Fibroblast of skin of back (primary cell): ENCODE measurements around the gene C6orf141.

Experiments
- DNase-seq: peaks from one replicate; pipeline ENCODE4 v3.0.0-alpha.2; 2013

The C6orf141 gene

DNA sequence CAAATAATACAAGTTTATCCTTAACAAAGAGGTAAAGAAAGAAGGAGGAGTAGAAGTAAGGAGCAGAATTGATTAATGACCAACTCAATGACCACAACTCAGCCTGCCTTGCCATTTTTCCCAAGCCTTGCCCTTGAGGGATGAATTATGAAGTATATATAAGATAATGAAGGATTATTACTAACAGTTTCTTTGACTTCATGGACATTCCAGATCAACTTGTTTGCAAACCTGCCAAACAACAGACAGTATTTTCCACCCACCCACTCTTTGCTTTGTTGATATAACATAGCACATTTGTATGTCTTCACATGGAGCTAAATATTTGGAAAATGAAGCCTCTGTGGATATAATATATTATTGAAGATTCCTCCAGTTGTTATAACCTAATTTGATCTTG, 9.9 kb upstream of the C6orf141 start:
- no peak for DNase-seq

DNA sequence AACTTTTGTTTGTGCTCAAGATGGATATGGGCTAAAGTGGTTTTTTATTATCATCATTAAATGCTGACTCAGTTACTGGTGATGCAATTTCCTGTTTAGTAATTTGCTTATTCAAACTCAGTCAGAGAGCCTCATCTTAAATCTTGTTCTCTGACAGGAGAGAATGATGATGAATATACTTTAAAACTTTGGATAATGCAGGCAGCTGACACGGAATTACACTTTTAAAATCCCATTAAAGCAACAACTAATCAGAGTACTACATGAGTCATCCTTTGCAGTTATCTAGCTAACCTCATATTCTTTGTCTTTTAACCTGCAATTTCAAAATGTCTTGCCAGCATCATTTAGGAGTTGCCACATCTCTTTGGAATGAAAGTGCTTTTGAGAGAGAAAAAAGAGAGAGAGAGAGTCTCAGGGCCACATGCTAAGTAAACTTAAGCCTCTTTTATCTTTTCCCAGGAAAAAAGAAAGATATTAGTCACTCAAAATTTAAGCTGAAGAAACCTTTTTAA, 9.2 kb upstream of the C6orf141 start:
- DNase-seq, result peak; percentile 28

DNA sequence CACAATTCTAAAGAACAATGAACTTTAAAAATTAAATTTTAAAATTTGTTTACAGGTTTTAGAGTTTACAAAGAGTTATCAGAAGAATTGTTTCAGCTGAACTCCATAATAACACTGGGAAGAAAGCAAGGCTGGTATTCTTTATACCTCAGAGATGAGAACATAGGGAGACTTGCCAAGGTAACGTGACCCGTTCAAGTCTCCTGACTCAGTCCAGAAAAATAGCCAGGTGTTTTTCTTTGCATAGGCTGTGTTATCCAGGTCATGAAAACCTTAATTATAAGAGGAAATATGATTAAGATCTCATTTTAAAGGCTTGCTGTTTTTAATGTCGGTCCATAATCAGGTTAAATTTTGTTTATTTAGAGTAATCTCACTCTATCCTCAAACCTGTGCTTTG, 8.5 kb upstream of the C6orf141 start:
- no peak for DNase-seq

DNA sequence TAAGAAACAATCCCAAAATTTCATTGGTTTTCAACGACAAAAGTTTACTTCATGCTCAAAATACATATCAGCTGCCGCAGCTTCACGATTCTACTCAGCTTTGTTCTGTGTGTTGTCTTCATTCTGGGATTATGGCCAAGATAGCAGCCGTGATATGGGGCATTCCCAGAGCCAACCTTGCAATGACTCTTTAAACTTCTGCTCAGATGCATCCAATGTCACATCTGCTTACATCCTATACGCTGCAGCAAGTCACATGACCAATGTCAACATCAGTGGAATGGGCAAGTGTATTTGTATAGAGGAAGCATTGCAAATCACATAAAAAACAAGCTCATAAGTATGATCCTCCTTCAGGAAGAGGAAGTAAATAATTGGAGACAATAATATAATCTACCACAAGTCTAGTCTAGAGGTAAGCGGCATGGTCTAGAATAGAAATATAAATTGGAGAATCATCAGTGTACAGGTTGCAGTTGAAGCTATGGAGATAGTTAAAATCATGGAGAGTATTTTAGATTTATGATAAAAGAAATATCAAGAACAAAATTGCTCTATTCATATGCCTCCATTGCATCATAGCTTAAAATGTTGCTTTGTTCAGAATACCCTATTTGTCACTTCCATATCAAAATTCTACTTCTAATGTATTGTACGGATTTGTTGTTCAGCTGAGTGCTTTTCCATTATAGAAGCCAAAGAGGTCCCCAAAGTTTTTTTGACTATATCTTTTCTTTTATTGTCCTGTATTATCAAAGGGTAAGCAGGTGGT, 7.2 kb upstream of the C6orf141 start:
- DNase-seq, result no peak

DNA sequence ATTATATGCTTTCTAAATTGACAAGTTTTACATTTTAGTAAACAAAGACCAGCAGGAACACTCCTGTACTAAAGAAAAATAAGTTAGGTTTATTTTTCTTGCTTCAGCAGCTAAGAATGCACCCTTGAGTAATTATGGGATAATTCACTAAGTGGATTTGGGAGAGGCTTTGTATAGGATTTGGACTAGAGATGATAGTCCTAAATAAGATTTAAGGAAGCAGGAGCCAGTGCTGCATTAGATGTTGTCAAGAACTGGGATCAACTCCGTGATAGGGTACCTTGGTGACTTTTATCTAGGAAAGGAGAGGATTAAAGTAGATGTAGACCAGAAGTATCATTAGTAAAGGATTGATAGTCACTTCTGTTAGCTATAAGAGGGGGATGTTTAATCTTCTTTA, 4.1 kb upstream of the C6orf141 start:
- DNase-seq, result no peak

DNA sequence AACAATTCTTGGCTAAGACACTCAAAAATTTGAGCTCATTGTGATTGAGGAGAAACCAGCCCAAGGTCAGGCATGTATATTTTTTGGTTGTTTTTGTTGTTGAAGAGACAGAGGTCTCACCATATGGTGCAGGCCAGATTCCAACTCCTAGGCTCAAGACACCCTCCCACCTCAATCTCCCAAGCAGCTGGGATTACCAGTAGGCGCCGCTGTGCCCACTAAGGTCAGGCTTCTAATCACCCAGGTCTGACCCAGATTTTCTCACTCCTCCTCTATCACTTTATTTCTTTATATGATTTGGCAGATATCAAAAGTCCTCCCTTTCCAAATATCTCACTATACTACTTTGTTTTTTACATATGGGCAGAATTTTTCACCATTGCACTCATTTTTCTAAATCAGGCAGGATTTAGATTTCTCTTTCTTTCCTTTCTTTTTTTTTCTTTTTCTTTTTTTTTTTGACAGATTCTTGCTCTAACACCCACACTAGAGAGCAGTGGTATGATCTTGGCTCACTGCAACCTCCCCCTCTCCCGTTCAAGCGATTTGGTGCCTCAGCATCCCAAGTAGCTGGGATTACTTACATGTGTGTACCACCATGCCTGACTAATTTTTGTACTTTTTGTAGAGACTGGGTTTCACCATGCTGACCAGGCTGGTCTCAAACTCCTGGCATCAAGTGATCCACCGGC, 1.7 kb upstream of the C6orf141 start:
- no peak for DNase-seq

DNA sequence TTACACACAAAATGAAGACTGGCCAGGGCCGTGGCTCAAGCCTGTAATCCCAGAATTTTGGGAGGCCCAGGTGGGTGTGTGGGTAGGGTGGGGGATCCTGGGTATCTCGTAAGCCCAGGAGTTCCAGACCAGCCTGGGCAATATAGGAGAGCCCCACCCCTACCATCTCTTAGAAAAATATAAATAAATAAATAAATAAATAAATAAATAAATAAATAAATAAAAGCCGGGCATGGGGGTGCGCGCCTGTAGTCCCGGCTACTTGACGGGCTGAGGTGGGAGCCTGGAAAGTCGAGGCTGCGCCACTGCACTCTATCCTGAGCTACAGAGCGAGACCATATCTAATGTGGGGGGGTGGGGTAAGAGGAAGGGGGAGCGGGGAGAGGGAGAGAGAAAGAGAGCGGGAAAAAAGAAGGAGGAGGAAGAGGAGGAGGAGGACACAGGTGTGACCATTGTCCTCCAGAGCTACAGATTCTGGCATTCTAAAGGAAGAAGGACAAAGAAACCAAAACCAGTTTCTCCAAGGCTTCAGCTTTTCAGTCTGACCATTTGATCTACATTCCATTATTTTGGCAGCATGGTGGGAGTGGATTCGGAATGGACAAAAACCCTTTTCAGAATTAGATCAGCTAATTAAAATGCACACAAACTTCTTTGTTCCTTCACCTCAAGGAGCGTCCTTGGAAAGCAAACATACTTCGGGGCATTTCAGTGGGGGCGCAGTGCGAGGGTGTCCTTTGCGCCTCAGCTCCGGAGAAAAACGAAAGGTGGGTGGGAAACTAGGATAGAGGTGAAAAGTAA, 577 bp upstream of the C6orf141 start:
- no peak for DNase-seq

DNA sequence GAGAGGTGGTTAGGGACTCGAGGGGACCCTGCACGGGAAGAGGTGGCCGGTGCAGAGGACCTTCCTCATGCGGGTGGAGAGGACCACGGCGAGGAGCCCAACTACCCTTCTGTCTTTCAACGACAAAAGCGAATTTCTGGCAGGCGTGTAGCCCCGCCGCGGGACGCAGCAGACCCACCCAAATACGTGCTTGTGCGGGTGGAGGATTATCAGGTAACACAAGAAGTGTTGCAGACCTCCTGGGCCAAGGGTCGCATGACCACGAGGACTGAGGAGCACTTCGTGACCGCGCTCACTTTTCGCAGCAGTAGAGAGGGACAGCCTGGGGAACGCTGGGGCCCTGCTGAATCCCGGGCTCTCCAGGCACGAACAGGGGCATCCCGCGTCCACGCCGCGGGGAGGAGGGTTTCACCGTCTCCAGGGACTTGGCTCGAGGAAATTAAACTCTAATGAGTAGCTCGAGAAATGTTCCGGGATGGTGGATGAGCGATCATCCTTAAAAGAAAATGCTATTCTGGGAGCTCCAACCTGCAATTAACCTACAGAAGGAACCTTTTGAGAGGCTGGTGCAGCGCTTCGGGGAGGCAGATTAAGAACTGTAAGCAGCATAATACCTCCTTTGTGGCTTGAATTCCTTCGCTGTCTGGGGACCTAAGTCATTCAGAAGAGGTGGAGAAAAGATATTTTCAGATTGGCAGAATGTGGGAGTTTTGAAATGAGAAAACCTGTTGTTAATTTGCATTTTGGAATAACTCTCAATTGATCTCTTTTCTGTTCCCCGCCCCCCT, 804 bp downstream of the C6orf141 start:
- peak; percentile 3 for DNase-seq

DNA sequence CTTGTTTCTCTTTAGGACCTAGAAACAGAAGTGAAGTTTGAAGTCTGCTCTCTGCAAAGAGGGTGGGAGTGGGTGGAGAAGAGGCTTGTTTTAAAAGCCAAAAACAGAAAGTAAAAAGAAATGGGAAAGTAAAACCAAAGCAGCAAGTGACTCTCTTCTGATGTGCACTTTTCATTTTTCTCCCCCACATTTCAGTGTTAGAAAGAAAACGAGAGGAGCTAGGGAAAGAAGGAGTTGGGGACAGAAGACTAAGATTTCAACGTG, 1.3 kb downstream of the C6orf141 start:
- no peak for DNase-seq

DNA sequence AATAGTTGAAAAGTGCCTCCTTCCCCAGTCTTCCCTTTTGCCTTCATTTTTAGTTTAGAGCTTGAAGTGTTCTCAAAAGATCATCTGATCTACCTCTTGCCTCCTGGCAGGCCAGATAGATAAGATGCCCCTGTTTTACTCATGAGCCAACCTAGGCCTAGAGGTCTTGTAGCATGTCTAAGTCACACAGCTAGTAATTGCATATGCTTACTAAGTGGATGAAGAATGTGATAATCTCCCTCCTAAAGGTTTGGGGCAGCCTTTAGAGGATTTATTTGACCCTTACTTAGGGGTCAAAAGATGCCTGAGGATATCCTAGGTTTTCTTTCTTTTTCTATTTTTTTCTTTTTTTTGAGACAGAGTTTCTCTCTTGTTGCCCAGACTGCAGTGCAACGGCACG, 2.1 kb downstream of the C6orf141 start:
- no peak for DNase-seq

DNA sequence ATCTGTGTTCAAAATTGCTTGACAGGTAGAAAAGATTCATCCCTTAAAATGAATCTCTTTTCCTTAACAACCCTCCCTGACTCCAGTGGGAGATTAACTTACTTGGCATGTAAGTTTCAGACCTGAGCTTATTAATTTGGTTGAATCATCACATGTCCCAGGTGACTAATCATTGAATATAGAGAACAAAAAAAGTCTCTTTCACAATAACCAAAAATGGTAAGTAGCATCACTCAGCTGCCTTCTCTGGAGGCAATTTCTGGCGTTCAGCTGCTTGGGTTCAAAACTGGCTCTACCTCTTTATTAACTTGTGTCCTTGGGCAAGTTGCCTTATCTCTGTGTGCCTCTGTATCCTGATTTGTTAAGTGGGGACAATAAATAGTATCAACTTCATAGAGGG, 2.9 kb downstream of the C6orf141 start:
- no peak for DNase-seq

DNA sequence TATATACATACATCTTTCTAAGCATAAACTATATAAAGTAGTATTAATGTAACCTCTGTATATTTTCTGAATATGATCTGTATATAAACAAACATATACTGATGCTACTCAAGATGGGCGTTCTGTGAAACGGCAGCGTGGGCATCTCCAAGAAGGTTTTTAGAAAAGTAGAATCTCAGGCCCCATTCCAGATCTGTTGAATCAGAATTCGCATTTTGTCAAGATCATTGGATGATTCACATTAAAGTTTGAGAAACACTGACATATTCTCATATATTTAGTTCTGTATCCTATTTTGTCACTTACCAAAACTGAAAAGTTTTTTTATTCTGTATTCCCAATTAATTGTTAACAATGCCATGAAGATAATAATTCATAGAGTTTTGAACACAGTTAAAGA, 5.5 kb downstream of the C6orf141 start:
- DNase-seq, result no peak

DNA sequence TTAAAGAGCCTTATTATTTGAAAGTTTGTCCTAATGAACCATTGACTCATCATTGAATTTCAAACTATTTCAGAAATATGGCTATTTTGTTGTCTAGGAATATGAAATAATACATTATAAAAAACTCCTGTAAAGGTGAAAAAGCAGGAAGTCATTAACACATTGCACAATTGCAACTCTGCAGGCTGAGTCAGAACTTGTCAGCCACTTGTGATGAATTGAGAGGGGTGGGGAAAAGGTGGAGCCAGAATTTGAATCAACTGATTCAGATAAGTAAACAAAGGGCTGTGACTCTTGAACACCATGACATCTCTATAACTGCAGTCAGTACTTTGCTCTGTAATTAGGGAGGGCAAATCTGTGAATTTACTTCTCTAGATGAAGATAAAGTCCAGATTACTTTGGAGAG, 6.0 kb downstream of the C6orf141 start:
- peak; percentile 30 for DNase-seq

DNA sequence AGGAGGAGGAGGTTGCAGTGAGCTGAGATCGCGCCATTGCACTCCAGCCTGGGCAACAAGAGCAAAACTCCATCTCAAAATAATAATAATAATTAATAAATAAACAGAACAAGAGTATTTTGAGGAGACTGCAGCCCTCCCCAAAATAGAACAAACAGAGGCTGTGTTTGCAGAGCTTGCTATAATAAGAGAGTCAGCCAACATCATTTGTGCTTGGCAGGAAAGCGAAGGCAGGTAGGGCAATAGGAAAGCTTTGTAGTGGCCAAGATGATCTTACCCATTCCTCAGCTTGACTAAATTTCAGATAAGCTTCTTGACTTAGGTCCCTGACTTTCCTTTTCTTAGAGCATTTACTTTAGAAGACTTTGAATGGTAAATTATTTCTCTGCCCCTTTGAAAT, 6.7 kb downstream of the C6orf141 start:
- no peak for DNase-seq

DNA sequence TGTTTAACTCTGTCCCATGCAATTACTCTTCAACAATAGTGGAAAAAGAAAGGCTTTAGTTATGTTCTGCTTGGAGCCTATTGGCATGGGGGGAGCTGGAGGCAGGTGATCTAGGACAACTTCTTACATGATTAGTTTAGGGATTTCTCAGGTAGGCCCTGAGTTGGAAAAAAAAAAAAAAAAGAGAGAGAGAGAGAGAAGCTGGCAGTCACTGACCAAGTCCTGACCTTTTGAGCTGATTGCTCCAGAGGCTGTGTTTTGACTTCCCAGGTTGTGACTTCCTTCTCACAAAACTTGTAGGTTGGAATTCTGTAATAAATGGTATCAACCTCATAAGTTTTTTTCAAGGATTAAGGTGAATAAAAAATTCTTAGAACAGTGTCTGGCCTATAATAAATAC, 7.8 kb downstream of the C6orf141 start:
- DNase-seq, result no peak

DNA sequence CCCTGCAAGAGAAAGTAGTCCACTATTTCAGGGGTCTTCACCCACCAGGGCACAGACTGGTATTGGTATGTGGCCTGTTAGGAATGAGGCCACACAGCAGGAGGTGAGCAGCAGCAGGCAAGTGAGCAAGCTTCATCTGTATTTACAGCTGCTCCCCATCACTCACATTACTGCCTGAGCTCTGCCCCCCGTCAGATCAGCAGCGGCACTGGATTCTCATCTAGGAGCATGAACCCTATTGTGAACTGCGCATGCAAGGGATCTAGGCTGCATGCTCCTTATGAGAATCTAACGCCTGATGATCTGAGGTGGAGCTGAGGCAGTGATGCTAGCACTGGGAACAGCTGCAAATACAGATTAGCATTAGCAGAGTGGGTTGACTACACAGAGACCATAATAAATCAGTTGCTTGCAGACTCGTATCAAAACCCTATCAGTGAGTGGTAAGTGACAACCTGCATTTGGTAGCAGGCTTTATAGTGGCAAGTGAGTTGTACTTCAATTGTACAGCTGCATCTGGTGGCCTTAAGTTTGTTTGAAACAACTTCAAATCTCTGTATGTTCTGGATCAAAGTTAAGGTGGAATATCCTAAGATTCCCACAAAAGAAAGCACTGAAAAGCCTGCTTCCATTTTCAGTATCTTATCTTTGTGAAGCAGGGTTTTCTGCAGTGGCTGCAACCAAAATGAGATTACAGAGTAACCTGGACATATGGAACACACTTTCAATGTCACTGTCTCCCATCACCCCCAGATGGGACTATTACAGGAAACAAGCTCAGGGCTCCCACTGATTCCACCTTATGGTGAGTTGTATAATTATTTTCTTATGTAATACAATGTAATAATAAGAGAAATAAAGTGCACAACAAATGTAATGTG, 12.8 kb downstream of the C6orf141 start:
- DNase-seq, result no peak

DNA sequence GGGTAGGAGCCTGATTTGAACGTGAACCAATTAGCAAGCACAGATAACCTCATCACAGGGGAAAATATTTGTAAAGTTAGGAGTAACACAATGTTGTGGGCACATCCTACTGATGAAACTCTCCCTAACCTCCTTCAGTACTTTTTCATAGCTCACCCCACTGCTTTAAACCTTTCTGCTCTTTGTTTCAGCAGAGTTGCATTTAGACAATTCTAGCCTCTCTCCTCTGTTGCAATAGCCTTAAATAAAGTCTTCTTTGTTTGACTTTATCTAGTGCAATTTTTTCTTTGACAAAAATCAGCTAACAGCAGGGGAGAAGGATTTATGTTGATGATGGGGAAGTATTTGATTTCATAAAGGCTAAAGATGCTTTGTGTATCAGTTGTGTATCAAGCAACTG, 14.1 kb downstream of the C6orf141 start:
- no peak for DNase-seq

DNA sequence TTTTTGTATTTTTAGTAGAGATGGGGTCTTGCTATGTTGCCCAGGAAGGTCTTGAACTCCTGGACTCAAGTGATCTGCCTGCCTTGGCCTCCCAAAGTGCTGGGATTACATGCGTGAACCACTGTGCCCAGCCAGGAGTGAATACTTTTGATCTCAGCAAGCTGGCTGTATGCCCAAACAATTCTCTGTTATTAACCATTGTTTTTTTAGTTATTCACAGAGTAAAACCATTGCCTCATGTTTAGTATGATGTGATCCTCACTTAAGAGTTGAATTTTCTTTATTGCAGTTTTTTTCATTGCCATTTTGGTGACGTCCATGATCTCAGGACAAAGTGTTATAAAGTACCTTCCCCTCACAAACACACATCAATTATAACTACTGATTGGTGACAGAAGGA, 14.8 kb downstream of the C6orf141 start:
- DNase-seq, result no peak

DNA sequence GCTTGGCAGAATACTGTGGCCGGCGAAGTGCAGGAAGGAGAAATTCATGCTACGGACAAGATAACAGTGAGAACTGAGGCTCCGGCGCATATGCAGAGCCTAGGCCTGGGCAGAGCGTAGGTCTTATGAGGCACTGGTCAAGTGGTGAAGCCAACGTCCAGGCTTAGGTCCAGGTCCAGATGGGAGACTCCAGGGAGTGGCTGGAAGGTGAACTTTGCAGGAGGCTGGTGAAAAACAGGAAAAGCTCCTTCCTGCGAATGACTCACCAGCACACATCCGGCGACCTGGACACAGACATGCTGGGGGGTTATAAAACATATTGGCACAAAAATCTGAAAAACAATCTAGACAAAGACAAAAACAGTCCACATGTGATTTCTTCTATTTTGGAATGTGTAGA, 15.4 kb downstream of the C6orf141 start:
- DNase-seq, result no peak

DNA sequence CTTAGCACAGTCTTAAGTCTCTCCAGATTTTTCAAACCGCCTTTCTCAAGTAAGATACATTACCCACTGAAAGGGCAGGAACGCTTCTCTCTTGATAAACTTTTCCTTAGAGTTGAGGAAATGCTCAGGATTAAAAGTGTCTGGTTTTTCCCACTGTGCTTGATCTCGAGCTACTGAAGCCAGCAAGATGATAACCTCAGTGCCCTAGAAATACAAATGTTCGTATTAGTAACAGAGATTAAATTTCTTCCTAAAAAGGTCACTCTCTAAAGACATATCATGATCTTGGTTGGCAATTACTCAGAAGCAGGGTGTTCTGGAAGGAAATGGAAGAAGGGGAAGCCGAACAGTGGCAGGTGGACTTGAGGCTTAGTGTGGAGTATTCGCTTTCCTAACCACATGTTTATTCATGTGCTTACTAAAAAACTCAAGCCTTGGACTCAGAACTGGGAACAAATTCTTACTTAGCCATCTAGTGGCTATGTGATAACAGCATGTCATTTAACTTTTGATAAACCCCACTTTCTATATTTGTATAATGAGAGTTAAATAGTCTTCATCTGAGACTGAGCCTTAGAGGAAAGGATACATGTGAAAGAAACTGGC, 20.1 kb downstream of the C6orf141 start:
- no peak for DNase-seq

DNA sequence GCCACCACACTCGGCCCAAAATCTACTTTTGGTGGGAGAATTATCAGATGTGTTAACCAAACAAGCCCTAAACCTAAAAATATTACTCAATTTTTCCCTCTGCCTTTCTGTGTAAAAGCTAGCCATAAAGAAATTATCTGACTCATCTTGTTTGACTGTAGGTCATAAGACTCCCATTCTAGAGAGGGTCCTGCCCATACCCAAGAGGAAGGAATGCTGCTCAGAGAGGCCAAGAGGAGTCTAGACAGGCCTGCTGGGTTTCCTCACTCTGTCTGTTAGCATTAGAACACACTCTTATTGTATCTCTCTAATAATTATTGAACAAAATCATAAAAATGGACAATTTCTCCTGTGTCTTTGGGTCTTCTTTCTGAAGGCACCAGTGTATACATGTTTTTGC, 26.1 kb downstream of the C6orf141 start:
- no peak for DNase-seq
